Lung (tissue), 12 donors: ENCODE measurements around the gene SGCE. TPM values are rescaled to one million over a fixed set of nuclear protein-coding genes. Genes with fewer than 3 reads are reported as not detected.

Source experiments
- ATAC-seq: fragments of 200-7000 bp; cut with Tn5 transposase; one replicate; pipeline ENCODE4 v1.9.1; 2020; ENCODE audit warnings: moderate number of reproducible peaks; ENCODE audit not compliant: insufficient read depth, low FRiP score
- DNase-seq, 3 donors: peaks; one replicate each; pipeline ENCODE4 v3.0.0-alpha.2; 2013 to 2017
- H3K27ac ChIP-seq, 2 donors: one replicate each; pipeline ENCODE4 v1.5.1; 2013; ENCODE audit warnings: mild to moderate bottlenecking in 2 of 2, moderate library complexity in 2 of 2, control low read depth in 1 of 2, inconsistent platforms in 1 of 2, low read depth in 1 of 2, low read length in 1 of 2
- H3K27me3 ChIP-seq, 3 donors: one replicate each; pipeline ENCODE4 v1.5.1; 2013; ENCODE audit warnings: low read length in 2 of 3; ENCODE audit not compliant: control insufficient read depth in 3 of 3, insufficient read depth in 3 of 3
- H3K36me3 ChIP-seq, 4 donors: one replicate each; pipeline ENCODE4 v1.5.1; 2013; ENCODE audit warnings: low read length in 4 of 4, mild to moderate bottlenecking in 1 of 4, moderate library complexity in 1 of 4; ENCODE audit not compliant: control insufficient read depth in 4 of 4, insufficient read depth in 4 of 4
- H3K4me1 ChIP-seq, 5 donors: one replicate each; pipeline ENCODE4 v1.5.1; 2013; ENCODE audit warnings: low read length in 5 of 5, mild to moderate bottlenecking in 2 of 5, moderate library complexity in 1 of 5; ENCODE audit not compliant: control insufficient read depth in 5 of 5, insufficient read depth in 5 of 5
- H3K4me3 ChIP-seq: one replicate; pipeline ENCODE4 v1.5.1; 2013; ENCODE audit warnings: mild to moderate bottlenecking, control low read depth, moderate library complexity
- H3K9ac ChIP-seq, 2 donors: one replicate each; pipeline ENCODE4 v1.5.1; 2013; ENCODE audit warnings: low read length in 2 of 2, control low read depth in 1 of 2; ENCODE audit not compliant: insufficient read depth in 1 of 2
- H3K9me3 ChIP-seq, 4 donors: one replicate each; pipeline ENCODE4 v1.5.1; 2013; ENCODE audit warnings: low read length in 3 of 4, mild to moderate bottlenecking in 1 of 4, moderate library complexity in 1 of 4; ENCODE audit not compliant: control insufficient read depth in 4 of 4, insufficient read depth in 3 of 4
- CTCF ChIP-seq: IDR thresholded peaks from 2 replicates; pipeline ENCODE4 v1.5.1; 2012; ENCODE audit warnings: mild to moderate bottlenecking; ENCODE audit errors: control extremely low read depth, extremely low read depth
- WGBS, 2 donors: extraction: QIAGEN DNeasy Blood & Tissue Kit; methylation state at CpG; one replicate each; pipeline ENCODE4 v1.1.7; 2013; 5-methylcytosine and 5-hydroxymethylcytosine counted together
- polyA plus RNA-seq, 2 donors: library from polyadenylated mRNA; stranded (reverse); fragments of 200-250 nt; gene quantifications; one replicate each; pipeline ENCODE4 v1.2.1, GENCODE V29; 2013
- total RNA-seq, 2 donors: library from RNA; depleted of rRNA in 1 of 2; stranded (reverse); fragments of >200 nt in 1 of 2; gene quantifications; one replicate each; pipeline ENCODE4 v1.2.1, GENCODE V29; 2014 to 2021
- donor health status: control.
- donor health status: control.
- donor health status: Bipolar disorder and iron deficiency.
- donor health status: healthy.
- donor health status: DM: yes; HTN: yes; CAD: no.

The SGCE gene
- total and polyA plus RNA-seq, 4 donors = 22.9 to 171 (median 32.9) TPM

GRCh38 chr7:94664023-94664422, 8.1 kb upstream of the SGCE start:
- DNase-seq = no peak

GRCh38 chr7:94662548-94662947, 6.6 kb upstream of the SGCE start:
- TF ChIP-seq CTCF = no peak
- ATAC-seq (no peak), DNase-seq (no peak)
- peaks cover 0 to 4% (median 0%) of the 10 kb centered on the region in 5 donors for H3K4me1 ChIP-seq
- H3K4me3 ChIP-seq = no peak overlapping the region
- H3K9me3 ChIP-seq = peaks cover 0 to 8% (median 3%) of the 10 kb centered on the region in 4 donors
- no peaks in the 10 kb centered on the region for H3K27me3 ChIP-seq
- peaks cover 0 to 7% (median 2%) of the 10 kb centered on the region in 4 donors for H3K36me3 ChIP-seq
- no peak overlapping the region for H3K9ac ChIP-seq
- no peak overlapping the region for H3K27ac ChIP-seq
- WGBS, 2 donors = 31 to 60% methylated on average over 1 of the region's 1 CpG

More at GRCh38 chr7:94664023-94664422, 8.1 kb upstream of the SGCE start:
- no peak for ATAC-seq
- H3K4me3 ChIP-seq = no peak overlapping the region
- H3K9me3 ChIP-seq = peaks cover 0 to 8% (median 2%) of the 10 kb centered on the region in 4 donors
- 97% methylated on average over 23 of the region's 23 CpGs for WGBS, 2 donors
- no peaks in the 10 kb centered on the region for H3K27me3 ChIP-seq
- H3K27ac ChIP-seq = no peak overlapping the region
- peaks cover 0 to 4% (median 0%) of the 10 kb centered on the region in 5 donors for H3K4me1 ChIP-seq
- no peak for TF ChIP-seq CTCF
- H3K36me3 ChIP-seq = peaks cover 0 to 7% (median 2%) of the 10 kb centered on the region in 4 donors
- H3K9ac ChIP-seq = no peak overlapping the region

GRCh38 chr7:94660006-94660405, 4.1 kb upstream of the SGCE start:
- Histone ChIP-seq H3K27ac (no peak overlapping the region), H3K4me3 (no peak overlapping the region), H3K36me3 (peaks cover 0 to 7% (median 2%) of the 10 kb centered on the region in 4 donors), H3K9ac (no peak overlapping the region), H3K4me1 (peaks cover 0 to 5% (median 0%) of the 10 kb centered on the region in 5 donors), H3K27me3 (peaks cover 0 to 4% (median 0%) of the 10 kb centered on the region in 3 donors), H3K9me3 (peaks cover 0 to 8% (median 3%) of the 10 kb centered on the region in 4 donors)
- DNase-seq = peak in 1 of 3 donors; percentile 30
- no peak for ATAC-seq
- TF ChIP-seq CTCF = no peak

- H3K4me3 ChIP-seq = no peak overlapping the region
- 70 to 79% methylated on average over 2 of the region's 2 CpGs for WGBS, 2 donors
- peaks cover 0 to 8% (median 3%) of the 10 kb centered on the region in 5 donors for H3K4me1 ChIP-seq
- peak overlapping the region in 1 of 2 donors; percentile 28 for H3K9ac ChIP-seq
- H3K27ac ChIP-seq = no peak overlapping the region
- ATAC-seq = no peak
- H3K9me3 ChIP-seq = peaks cover 0 to 3% (median 1%) of the 10 kb centered on the region in 4 donors
- peaks cover 0 to 5% (median 1%) of the 10 kb centered on the region in 4 donors for H3K36me3 ChIP-seq
- H3K27me3 ChIP-seq = peaks cover 0 to 6% (median 4%) of the 10 kb centered on the region in 3 donors
- TF ChIP-seq CTCF = no peak
- DNase-seq = no peak
Observed at GRCh38 chr7:94658826-94659225, 2.9 kb upstream of the SGCE start.
